Fibroblast of lung (primary cell): ENCODE results near the gene USP13. TPM values are rescaled to one million over a fixed set of nuclear protein-coding genes. Genes with fewer than 3 reads are reported as not detected.

Experiments used
- DNase-seq, 2 donors: peaks; one replicate each; pipeline versions ENCODE4 v3.0.0 to v3.0.0-alpha.2; 2010; ENCODE audit warnings: low read depth in 2 of 2
- H2AFZ ChIP-seq: 2 replicates; pipeline ENCODE4 v1.5.1; 2012; ENCODE audit warnings: low read length, control low read depth, inconsistent platforms
- H3K27ac ChIP-seq: 2 replicates; pipeline ENCODE4 v1.5.1; 2011; ENCODE audit warnings: low read length, control low read depth; ENCODE audit not compliant: insufficient read depth
- H3K27me3 ChIP-seq: 2 replicates; pipeline ENCODE4 v1.5.1; 2011; ENCODE audit warnings: mild to moderate bottlenecking, low read length; ENCODE audit not compliant: control insufficient read depth, insufficient read depth
- H3K36me3 ChIP-seq: 2 replicates; pipeline ENCODE4 v1.5.1; 2011; ENCODE audit warnings: low read length; ENCODE audit not compliant: control insufficient read depth, insufficient read depth
- H3K4me1 ChIP-seq: 2 replicates; pipeline ENCODE4 v1.5.1; 2011; ENCODE audit warnings: low read length; ENCODE audit not compliant: control insufficient read depth, insufficient read depth; ENCODE audit errors: extremely low read depth
- H3K4me2 ChIP-seq: 2 replicates; pipeline ENCODE4 v1.5.1; 2011; ENCODE audit warnings: low read length, control low read depth; ENCODE audit not compliant: insufficient read depth; ENCODE audit errors: extremely low read depth
- H3K4me3 ChIP-seq, 4 experiments: fragments of 200-600 bp in 1 of 4; sonication (generic) in 1 of 4; replicated peaks in 1 of 4; 2 replicates each; pipeline ENCODE4 v1.5.1; 2011 to 2016; ENCODE audit warnings: low read length in 4 of 4, low read depth in 3 of 4, mild to moderate bottlenecking in 3 of 4, control low read depth in 2 of 4, inconsistent platforms in 1 of 4, mixed read lengths in 1 of 4; ENCODE audit not compliant: insufficient read depth in 1 of 4; ENCODE audit errors: control extremely low read depth in 1 of 4
- H3K79me2 ChIP-seq: 2 replicates; pipeline ENCODE4 v1.5.1; 2012; ENCODE audit warnings: mild to moderate bottlenecking, low read length, inconsistent platforms; ENCODE audit not compliant: control insufficient read depth, insufficient read depth
- H3K9ac ChIP-seq: 2 replicates; pipeline ENCODE4 v1.5.1; 2011; ENCODE audit warnings: mild to moderate bottlenecking, low read length, control low read depth; ENCODE audit not compliant: insufficient read depth
- H3K9me3 ChIP-seq: 2 replicates; pipeline ENCODE4 v1.5.1; 2012; ENCODE audit warnings: low read depth, low read length; ENCODE audit not compliant: control insufficient read depth, insufficient read depth
- H4K20me1 ChIP-seq: 2 replicates; pipeline ENCODE4 v1.5.1; 2011; ENCODE audit warnings: low read length; ENCODE audit not compliant: control insufficient read depth, insufficient read depth; ENCODE audit errors: extremely low read depth
- CTCF ChIP-seq, 2 donors: IDR thresholded peaks in 1 of 2; conservative IDR thresholded peaks in 1 of 2; 1 replicate in 1 of 2; 2 replicates in 1 of 2; pipeline ENCODE4 v1.5.1; 2011 to 2012; ENCODE audit warnings: low read length in 2 of 2, control low read depth in 1 of 2, inconsistent platforms in 1 of 2, low read depth in 1 of 2, mild to moderate bottlenecking in 1 of 2
- EZH2 ChIP-seq: IDR thresholded peaks from 2 replicates; pipeline ENCODE4 v1.5.1; 2012; ENCODE audit warnings: low read length, control low read depth, mild to moderate bottlenecking; ENCODE audit errors: missing control alignments
- polyA plus RNA-seq, 2 donors: library from polyadenylated mRNA; depleted of rRNA in 1 of 2; stranded (reverse) in 1 of 2; unstranded in 1 of 2; fragments of >200 nt; gene quantifications; 2 replicates each; pipeline ENCODE4 v1.2.1, GENCODE V29; 2011 to 2012; ENCODE audit warnings: missing spikeins in 1 of 2
- total RNA-seq: library from RNA; depleted of rRNA; stranded (reverse); fragments of >200 nt; gene quantifications from 2 replicates; pipeline ENCODE4 v1.2.1, GENCODE V29; 2014

Gene USP13
- total and polyA plus RNA-seq, 2 donors (not counting 1 experiment from before 2014, with no cell fraction given), result 11.7 to 15.7 TPM

GRCh38 chr3:179769411-179770247 lies 116.8 kb downstream of the USP13 start:
- H3K4me3 ChIP-seq, result no peak overlapping the region
- H3K9ac ChIP-seq, result no peak overlapping the region
- H3K4me1 ChIP-seq, result no peaks in the 10 kb centered on the region
- no peaks in the 10 kb centered on the region for H4K20me1 ChIP-seq
- H3K4me2 ChIP-seq, result no peak overlapping the region
- H3K79me2 ChIP-seq, result no peaks in the 10 kb centered on the region
- H3K27me3 ChIP-seq, result no peaks in the 10 kb centered on the region
- no peak overlapping the region for H3K27ac ChIP-seq
- no peaks in the 10 kb centered on the region for H3K36me3 ChIP-seq
- H2AFZ ChIP-seq, result no peak overlapping the region
- no peak for DNase-seq
- no peak for TF ChIP-seq EZH2
- no peak for TF ChIP-seq CTCF (conservative IDR thresholded peaks at IDR 0.05 in 1 of 2, IDR thresholded peaks at IDR 0.05 in 1 of 2; ENCODE audit: low read depth in 1 of 2, low read length in 2 of 2)
- H3K9me3 ChIP-seq, result no peaks in the 10 kb centered on the region

- no peaks in the 10 kb centered on the region for H3K36me3 ChIP-seq
- DNase-seq, result no peak
- no peaks in the 10 kb centered on the region for H3K79me2 ChIP-seq
- H2AFZ ChIP-seq, result no peak overlapping the region
- H3K4me3 ChIP-seq, result no peak overlapping the region
- H4K20me1 ChIP-seq, result no peaks in the 10 kb centered on the region
- no peak overlapping the region for H3K9ac ChIP-seq
- no peaks in the 10 kb centered on the region for H3K27me3 ChIP-seq
- no peaks in the 10 kb centered on the region for H3K4me1 ChIP-seq
- H3K27ac ChIP-seq, result no peak overlapping the region
- no peak overlapping the region for H3K4me2 ChIP-seq
- H3K9me3 ChIP-seq, result no peaks in the 10 kb centered on the region
- TF ChIP-seq EZH2 (no peak), CTCF (conservative IDR thresholded peaks at IDR 0.05 in 1 of 2, IDR thresholded peaks at IDR 0.05 in 1 of 2; ENCODE audit: low read depth in 1 of 2, low read length in 2 of 2) (no peak)
These were observed 119.0 kb downstream of the USP13 start for GRCh38 chr3:179771797-179772196.

- Histone ChIP-seq H3K4me3 (no peak overlapping the region), H3K4me2 (no peak overlapping the region), H3K9ac (no peak overlapping the region), H3K79me2 (no peaks in the 10 kb centered on the region), H3K4me1 (no peaks in the 10 kb centered on the region), H3K36me3 (no peaks in the 10 kb centered on the region), H3K27me3 (no peaks in the 10 kb centered on the region), H3K27ac (no peak overlapping the region), H2AFZ (no peak overlapping the region), H3K9me3 (no peaks in the 10 kb centered on the region), H4K20me1 (no peaks in the 10 kb centered on the region)
- no peak for DNase-seq
- TF ChIP-seq CTCF (conservative IDR thresholded peaks at IDR 0.05 in 1 of 2, IDR thresholded peaks at IDR 0.05 in 1 of 2; ENCODE audit: low read depth in 1 of 2, low read length in 2 of 2) (no peak), EZH2 (no peak)
These were observed 119.5 kb downstream of the USP13 start for GRCh38 chr3:179772297-179772696.
